SK-N-SH (cell line): Measurements from ENCODE around the gene ARID5A.

Source experiments
- FOXM1 ChIP-seq: IDR thresholded peaks from 2 replicates; pipeline ENCODE4 v1.4.0; 2012; ENCODE audit warnings: low read depth, mild to moderate bottlenecking
- TF ChIP-seq, protein P1 (sequence below): fragments of 200-600 bp; sonication (generic); IDR thresholded peaks from 2 replicates; pipeline ENCODE4 v1.6.1; 2017; ENCODE audit warnings: antibody characterized with exemption, mild to moderate bottlenecking, moderate library complexity

DNA sequence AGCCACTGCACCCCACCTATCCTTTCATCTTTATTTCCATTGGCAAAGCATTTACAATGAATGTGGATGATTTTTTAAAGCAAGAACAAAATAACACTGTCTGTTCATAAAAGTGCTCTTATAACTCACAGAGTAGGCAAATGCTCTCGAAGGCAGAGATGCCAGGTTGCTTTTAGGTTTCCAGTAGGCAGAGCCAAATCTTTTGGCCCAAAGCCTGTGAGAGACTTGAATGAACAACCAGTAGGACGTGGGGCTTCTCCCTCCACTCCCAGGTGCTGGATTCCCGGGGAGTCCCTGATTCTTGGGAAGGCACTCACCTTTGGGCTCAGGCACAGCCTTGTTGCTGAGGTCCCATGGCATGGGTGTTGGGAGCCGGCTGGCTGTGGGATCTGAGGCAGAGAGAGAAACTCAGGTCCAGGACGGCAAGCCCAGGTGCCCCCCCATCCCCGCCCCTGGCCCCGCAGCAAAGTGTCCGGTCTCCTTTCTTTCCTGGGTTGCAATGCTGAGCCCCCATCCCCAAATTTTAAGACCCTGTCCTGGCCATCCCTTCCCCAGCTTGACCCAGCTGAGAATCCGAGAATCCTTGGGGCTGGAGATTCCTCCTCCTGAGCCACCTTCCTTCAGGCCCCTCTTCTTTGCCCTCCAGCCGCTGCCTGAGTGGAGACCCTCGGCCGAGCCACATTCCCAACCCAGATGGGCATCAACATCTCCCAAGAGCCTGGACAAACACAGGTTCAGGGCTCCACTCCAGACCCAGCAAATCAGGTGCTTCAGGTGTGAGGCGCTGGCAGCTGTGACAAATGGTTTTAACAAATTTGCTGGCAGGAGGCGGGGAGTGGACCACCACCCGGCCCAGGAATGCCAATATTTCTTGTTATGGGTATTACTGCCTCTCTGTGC, 37.2 kb upstream of the ARID5A start:
- TF ChIP-seq, protein P1, sequence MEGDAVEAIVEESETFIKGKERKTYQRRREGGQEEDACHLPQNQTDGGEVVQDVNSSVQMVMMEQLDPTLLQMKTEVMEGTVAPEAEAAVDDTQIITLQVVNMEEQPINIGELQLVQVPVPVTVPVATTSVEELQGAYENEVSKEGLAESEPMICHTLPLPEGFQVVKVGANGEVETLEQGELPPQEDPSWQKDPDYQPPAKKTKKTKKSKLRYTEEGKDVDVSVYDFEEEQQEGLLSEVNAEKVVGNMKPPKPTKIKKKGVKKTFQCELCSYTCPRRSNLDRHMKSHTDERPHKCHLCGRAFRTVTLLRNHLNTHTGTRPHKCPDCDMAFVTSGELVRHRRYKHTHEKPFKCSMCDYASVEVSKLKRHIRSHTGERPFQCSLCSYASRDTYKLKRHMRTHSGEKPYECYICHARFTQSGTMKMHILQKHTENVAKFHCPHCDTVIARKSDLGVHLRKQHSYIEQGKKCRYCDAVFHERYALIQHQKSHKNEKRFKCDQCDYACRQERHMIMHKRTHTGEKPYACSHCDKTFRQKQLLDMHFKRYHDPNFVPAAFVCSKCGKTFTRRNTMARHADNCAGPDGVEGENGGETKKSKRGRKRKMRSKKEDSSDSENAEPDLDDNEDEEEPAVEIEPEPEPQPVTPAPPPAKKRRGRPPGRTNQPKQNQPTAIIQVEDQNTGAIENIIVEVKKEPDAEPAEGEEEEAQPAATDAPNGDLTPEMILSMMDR, result no peak
- TF ChIP-seq FOXM1, result no peak
